Tibial nerve (tissue), 3 donors: ENCODE results near the gene CTNNA2.

Source experiments
- POLR2A ChIP-seq, 2 donors: fragments of 450-650 bp; IDR thresholded peaks; one replicate each; pipeline ENCODE4 v1.6.1; 2017; ENCODE audit warnings: antibody characterized with exemption in 2 of 2, mild to moderate bottlenecking in 2 of 2, moderate library complexity in 2 of 2
- TF ChIP-seq, protein P1 (sequence below), 5 experiments: fragments of 200-600 bp in 3 of 5; fragments of 450-650 bp in 2 of 5; sonication (generic) in 3 of 5; IDR thresholded peaks; one replicate each; pipeline ENCODE4 v1.5.1; 2016 to 2019; ENCODE audit warnings: antibody characterized with exemption in 5 of 5, mild to moderate bottlenecking in 3 of 5, moderate library complexity in 2 of 5

DNA sequence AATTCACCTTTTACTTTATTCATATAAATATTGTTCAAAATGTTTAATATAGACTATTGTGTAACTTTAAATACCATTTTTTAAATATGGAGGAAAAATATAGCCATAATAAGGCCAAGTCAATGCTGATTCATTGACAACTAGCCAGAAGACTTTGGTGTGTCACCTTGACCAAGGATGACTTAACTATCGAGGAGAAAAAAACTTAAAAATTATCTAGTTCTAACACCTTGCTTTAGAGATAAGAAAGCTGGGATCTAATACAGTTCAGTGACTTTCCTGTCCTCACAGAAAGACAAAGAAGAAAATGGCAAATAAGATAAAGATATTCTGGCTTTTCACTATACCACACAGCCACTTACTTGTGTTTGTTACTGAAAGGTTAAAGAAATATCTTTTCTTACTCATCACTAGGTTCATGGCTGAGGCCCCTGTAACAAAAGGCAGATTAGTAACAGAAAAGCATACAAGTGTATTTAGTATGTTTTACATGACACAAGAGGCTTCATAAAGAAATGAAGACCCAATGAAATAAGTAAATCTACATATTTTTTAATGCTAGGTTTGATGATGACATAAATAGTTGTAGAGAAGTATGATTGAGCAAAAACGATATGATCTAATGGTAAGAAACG is 857.6 kb downstream of the CTNNA2 start:
- TF ChIP-seq, protein P1, sequence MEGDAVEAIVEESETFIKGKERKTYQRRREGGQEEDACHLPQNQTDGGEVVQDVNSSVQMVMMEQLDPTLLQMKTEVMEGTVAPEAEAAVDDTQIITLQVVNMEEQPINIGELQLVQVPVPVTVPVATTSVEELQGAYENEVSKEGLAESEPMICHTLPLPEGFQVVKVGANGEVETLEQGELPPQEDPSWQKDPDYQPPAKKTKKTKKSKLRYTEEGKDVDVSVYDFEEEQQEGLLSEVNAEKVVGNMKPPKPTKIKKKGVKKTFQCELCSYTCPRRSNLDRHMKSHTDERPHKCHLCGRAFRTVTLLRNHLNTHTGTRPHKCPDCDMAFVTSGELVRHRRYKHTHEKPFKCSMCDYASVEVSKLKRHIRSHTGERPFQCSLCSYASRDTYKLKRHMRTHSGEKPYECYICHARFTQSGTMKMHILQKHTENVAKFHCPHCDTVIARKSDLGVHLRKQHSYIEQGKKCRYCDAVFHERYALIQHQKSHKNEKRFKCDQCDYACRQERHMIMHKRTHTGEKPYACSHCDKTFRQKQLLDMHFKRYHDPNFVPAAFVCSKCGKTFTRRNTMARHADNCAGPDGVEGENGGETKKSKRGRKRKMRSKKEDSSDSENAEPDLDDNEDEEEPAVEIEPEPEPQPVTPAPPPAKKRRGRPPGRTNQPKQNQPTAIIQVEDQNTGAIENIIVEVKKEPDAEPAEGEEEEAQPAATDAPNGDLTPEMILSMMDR (IDR thresholded peaks at IDR 0.05): no peak
- no peak for TF ChIP-seq POLR2A (IDR thresholded peaks at IDR 0.05)
